Right cardiac atrium (tissue), 5 donors: ENCODE results near the gene HOXB5. TPM values are rescaled to one million over a fixed set of nuclear protein-coding genes. Genes with fewer than 3 reads are reported as not detected.

ENCODE experiments used
- ATAC-seq, 2 donors: fragments of 200-7000 bp; cut with Tn5 transposase; one replicate each; pipeline versions ENCODE4 v1.8.0 to v1.9.1; 2020; ENCODE audit warnings: moderate library complexity in 2 of 2, mild to moderate bottlenecking in 1 of 2
- DNase-seq, 3 donors: peaks; one replicate each; pipeline ENCODE4 v3.0.0-alpha.2; 2020
- H3K27ac ChIP-seq: one replicate; pipeline ENCODE4 v1.5.1; 2013; ENCODE audit warnings: mild to moderate bottlenecking, low read length, control low read depth, moderate library complexity
- H3K27me3 ChIP-seq: one replicate; pipeline ENCODE4 v1.6.1; 2013; ENCODE audit not compliant: control insufficient read depth, insufficient read depth
- H3K4me1 ChIP-seq: one replicate; pipeline ENCODE4 v1.6.1; 2013; ENCODE audit warnings: low read length; ENCODE audit not compliant: control insufficient read depth, insufficient read depth
- H3K4me3 ChIP-seq: one replicate; pipeline ENCODE4 v1.5.1; 2013; ENCODE audit warnings: low read length, control low read depth
- H3K9me3 ChIP-seq: one replicate; pipeline ENCODE4 v1.6.1; 2013; ENCODE audit warnings: low read length; ENCODE audit not compliant: control insufficient read depth
- WGBS: extraction: QIAGEN DNeasy Blood & Tissue Kit; methylation state at CpG from one replicate; pipeline ENCODE4 v1.1.7; 2013; 5-methylcytosine and 5-hydroxymethylcytosine counted together
- intact Hi-C, 4 donors: fragments of 100-400 bp; cut with DNase I; formaldehyde crosslinking; loops; one replicate each; pipeline versions ENCODE4 v1.11.0 to v1.14.0; 2022 to 2023
- polyA plus RNA-seq: library from polyadenylated mRNA; stranded (reverse); fragments of 200-250 nt; gene quantifications from one replicate; pipeline ENCODE4 v1.2.3, GENCODE V29; 2013
- total RNA-seq, 4 donors: library from RNA; stranded (reverse); fragmentation: NEBNext Ultra II Directional; extraction: Animal tissue kit (Norgen Biotek cat#: 25700); gene quantifications; one replicate each; pipeline ENCODE4 v1.2.1, GENCODE V29; 2021
- donor health status: healthy with polysubstance abuse.
- donor health status: DM: no; HTN: yes; CAD: no.
- donor health status: DM: no; HTN: no; CAD: no.
- donor health status: DM: no; HTN: yes; CAD: no; lungs with severe emphysema.
- donor health status: DM: yes; HTN: yes; CAD: no.

The HOXB5 gene
- total and polyA plus RNA-seq, 5 donors = 0.12 to 0.37 (median 0.14) TPM; not detected in 1

GRCh38 chr17:48634493-48635208 lies 41.1 kb upstream of the HOXB5 start:
- intact Hi-C loops = no loop called here
- H3K27me3 ChIP-seq = peaks cover 4% of the 10 kb centered on the region
- H3K4me1 ChIP-seq = no peaks in the 10 kb centered on the region
- DNase-seq = no peak
- 22% methylated on average over 20 of the region's 20 CpGs for WGBS
- H3K9me3 ChIP-seq = no peaks in the 10 kb centered on the region
- no peak for ATAC-seq
- H3K27ac ChIP-seq = no peak overlapping the region
- H3K4me3 ChIP-seq = no peak overlapping the region

- H3K4me3 ChIP-seq = no peak overlapping the region
- intact Hi-C loops = no loop called here
- H3K4me1 ChIP-seq = no peaks in the 10 kb centered on the region
- ATAC-seq (no peak), DNase-seq (no peak)
- WGBS = 16% methylated on average over 35 of the region's 35 CpGs
- no peaks in the 10 kb centered on the region for H3K9me3 ChIP-seq
- H3K27me3 ChIP-seq = peaks cover 4% of the 10 kb centered on the region
- no peak overlapping the region for H3K27ac ChIP-seq
Measured at GRCh38 chr17:48633266-48633677, 39.7 kb upstream of the HOXB5 start.

GRCh38 chr17:48632579-48633265 lies 39.1 kb upstream of the HOXB5 start:
- Histone ChIP-seq H3K4me3 (no peak overlapping the region), H3K27ac (no peak overlapping the region), H3K27me3 (peaks cover 4% of the 10 kb centered on the region), H3K4me1 (no peaks in the 10 kb centered on the region), H3K9me3 (no peaks in the 10 kb centered on the region)
- intact Hi-C loops = no loop called here
- DNase-seq = no peak
- WGBS = 21% methylated on average over 7 of the region's 7 CpGs
- no peak for ATAC-seq

GRCh38 chr17:48631693-48632578 lies 38.4 kb upstream of the HOXB5 start:
- no peak for DNase-seq
- H3K9me3 ChIP-seq = no peaks in the 10 kb centered on the region
- H3K4me3 ChIP-seq = no peak overlapping the region
- ATAC-seq = no peak
- intact Hi-C loops = no loop called here
- H3K4me1 ChIP-seq = no peaks in the 10 kb centered on the region
- WGBS = 19% methylated on average over 7 of the region's 7 CpGs
- H3K27ac ChIP-seq = no peak overlapping the region
- peaks cover 4% of the 10 kb centered on the region for H3K27me3 ChIP-seq

- H3K4me1 ChIP-seq = no peaks in the 10 kb centered on the region
- ATAC-seq = no peak
- intact Hi-C loops = no loop called here
- peaks cover 4% of the 10 kb centered on the region for H3K27me3 ChIP-seq
- WGBS = 17% methylated on average over 15 of the region's 15 CpGs
- no peak for DNase-seq
- H3K9me3 ChIP-seq = no peaks in the 10 kb centered on the region
- no peak overlapping the region for H3K27ac ChIP-seq
- H3K4me3 ChIP-seq = no peak overlapping the region
Measured at GRCh38 chr17:48630925-48631692, 37.5 kb upstream of the HOXB5 start.

GRCh38 chr17:48630009-48630924 lies 36.7 kb upstream of the HOXB5 start:
- no peaks in the 10 kb centered on the region for H3K9me3 ChIP-seq
- H3K27ac ChIP-seq = no peak overlapping the region
- no peak overlapping the region for H3K4me3 ChIP-seq
- H3K4me1 ChIP-seq = no peaks in the 10 kb centered on the region
- H3K27me3 ChIP-seq = no peaks in the 10 kb centered on the region
- 30% methylated on average over 15 of the region's 15 CpGs for WGBS
- DNase-seq = no peak
- intact Hi-C loops = no loop called here
- ATAC-seq = no peak

GRCh38 chr17:48629411-48629759 lies 35.8 kb upstream of the HOXB5 start:
- WGBS = 12% methylated on average over 5 of the region's 5 CpGs
- DNase-seq = no peak
- Histone ChIP-seq H3K4me3 (no peak overlapping the region), H3K9me3 (no peaks in the 10 kb centered on the region), H3K4me1 (peaks cover 3% of the 10 kb centered on the region), H3K27me3 (no peaks in the 10 kb centered on the region), H3K27ac (no peak overlapping the region)
- intact Hi-C loops = loop anchor here in 1 of 4 donors (10.0 kb wide), 1 partner anchor 485 kb away; no protein-coding TSS in a partner anchor
- ATAC-seq = no peak

- intact Hi-C loops = loop anchor here in 1 of 4 donors (10.0 kb wide), 1 partner anchor 484 kb away; no protein-coding TSS in a partner anchor
- ATAC-seq = no peak
- WGBS = 18% methylated on average over 5 of the region's 5 CpGs
- H3K4me3 ChIP-seq = no peak overlapping the region
- peaks cover 3% of the 10 kb centered on the region for H3K4me1 ChIP-seq
- no peaks in the 10 kb centered on the region for H3K9me3 ChIP-seq
- no peak for DNase-seq
- H3K27me3 ChIP-seq = no peaks in the 10 kb centered on the region
- no peak overlapping the region for H3K27ac ChIP-seq
Measured at GRCh38 chr17:48628649-48629410, 35.3 kb upstream of the HOXB5 start.
